OCI-LY7 (cell line): ENCODE measurements around the gene ZBTB42.

Experiments used
- EZH2phosphoT487 ChIP-seq: fragments of 200-600 bp; sonication (generic); IDR thresholded peaks from 2 replicates; pipeline ENCODE4 v1.6.1; 2018; ENCODE audit warnings: low read depth, borderline replicate concordance, mild to moderate bottlenecking, mixed run types, antibody characterized with exemption, low read length, moderate library complexity, mixed read lengths
- TF ChIP-seq, protein P1 (sequence below): fragments of 200-600 bp; sonication (generic); conservative IDR thresholded peaks from 2 replicates; pipeline ENCODE4 v1.5.1; 2014; ENCODE audit warnings: mild to moderate bottlenecking, antibody characterized with exemption, low read length, moderate library complexity, mixed read lengths

GRCh38 chr14:104771918-104772706 is 28.8 kb upstream of the ZBTB42 start:
- TF ChIP-seq, protein P1, sequence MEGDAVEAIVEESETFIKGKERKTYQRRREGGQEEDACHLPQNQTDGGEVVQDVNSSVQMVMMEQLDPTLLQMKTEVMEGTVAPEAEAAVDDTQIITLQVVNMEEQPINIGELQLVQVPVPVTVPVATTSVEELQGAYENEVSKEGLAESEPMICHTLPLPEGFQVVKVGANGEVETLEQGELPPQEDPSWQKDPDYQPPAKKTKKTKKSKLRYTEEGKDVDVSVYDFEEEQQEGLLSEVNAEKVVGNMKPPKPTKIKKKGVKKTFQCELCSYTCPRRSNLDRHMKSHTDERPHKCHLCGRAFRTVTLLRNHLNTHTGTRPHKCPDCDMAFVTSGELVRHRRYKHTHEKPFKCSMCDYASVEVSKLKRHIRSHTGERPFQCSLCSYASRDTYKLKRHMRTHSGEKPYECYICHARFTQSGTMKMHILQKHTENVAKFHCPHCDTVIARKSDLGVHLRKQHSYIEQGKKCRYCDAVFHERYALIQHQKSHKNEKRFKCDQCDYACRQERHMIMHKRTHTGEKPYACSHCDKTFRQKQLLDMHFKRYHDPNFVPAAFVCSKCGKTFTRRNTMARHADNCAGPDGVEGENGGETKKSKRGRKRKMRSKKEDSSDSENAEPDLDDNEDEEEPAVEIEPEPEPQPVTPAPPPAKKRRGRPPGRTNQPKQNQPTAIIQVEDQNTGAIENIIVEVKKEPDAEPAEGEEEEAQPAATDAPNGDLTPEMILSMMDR, result no peak
- TF ChIP-seq EZH2phosphoT487, result no peak
